ENCODE measurements around the gene HELLS.
"Not testable (repeated sequence)": the region's sequence is repeated elsewhere in the genome, so short reads cannot be mapped to it uniquely, and the experiment has no call there.

Gene HELLS

GRCh38 chr10:94614558-94614957 is 69.0 kb downstream of the HELLS start:
- no peak for DNase-seq

GRCh38 chr10:94617389-94617944 is 71.9 kb downstream of the HELLS start:
- DNase-seq = no peak

GRCh38 chr10:94622666-94623205 is 77.1 kb downstream of the HELLS start:
- no peak for DNase-seq

DNA sequence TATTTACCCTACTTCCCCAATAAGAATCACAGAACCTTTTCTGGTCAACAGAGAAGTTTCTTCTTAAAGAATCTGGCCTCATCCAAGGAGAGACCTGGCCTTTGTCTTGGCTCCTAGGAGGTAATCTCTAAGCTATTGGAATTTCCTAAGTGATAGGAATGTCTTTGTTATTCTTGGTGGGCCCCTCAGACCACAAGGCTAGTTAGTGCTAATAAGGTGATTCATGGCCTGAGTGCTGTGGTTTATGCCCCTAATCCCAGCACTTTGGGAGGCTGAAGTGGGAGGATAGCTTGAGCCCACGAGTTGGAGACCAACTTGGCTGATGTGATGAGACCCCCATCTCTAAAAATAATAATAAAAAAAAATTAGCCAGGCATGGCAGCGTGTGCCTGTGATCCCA is 78.0 kb downstream of the HELLS start:
- no peak for DNase-seq

DNA sequence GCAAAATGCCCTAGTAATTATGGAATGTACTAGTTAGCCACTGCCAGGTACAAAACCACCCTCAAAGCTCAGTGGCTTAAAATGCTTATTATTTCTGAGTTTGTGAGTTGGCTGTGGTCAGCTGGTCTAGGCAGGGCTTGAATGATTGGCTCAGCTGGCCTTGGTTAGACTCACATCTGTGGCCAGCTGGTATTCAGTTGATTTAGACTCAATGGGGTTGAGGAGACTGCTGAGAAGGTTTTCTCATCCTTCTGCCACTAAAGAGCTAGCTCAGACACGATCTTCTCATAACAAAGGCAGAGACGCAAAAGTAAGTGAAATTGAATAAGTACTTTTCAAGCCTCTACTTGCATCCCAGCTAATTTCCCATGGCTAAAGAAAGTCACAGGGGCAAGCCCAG is 80.9 kb downstream of the HELLS start:
- no peak for DNase-seq

DNA sequence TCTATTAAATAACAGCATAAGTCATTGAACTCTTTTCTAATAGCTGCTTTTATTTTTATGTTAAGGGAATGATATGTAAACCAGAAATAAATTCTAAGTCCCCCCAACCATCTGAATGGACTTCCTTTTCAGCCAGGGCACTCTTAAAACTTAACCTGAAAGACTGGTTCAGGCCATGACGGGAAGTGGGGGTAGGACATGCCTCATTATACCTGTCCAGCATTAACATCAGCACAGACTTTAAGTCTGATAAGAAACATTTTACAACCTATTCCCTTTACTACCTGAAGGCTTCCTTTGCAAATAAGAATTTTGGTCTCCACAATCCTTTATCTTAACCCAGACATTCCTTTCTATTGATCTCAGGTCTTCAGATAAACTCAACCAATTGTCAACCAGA is 81.9 kb downstream of the HELLS start:
- no peak for DNase-seq

- DNase-seq = no peak
These were observed 84.6 kb downstream of the HELLS start for GRCh38 chr10:94630017-94630688.

- DNase-seq = no peak
These were observed 85.7 kb downstream of the HELLS start for GRCh38 chr10:94631077-94631875.

- DNase-seq = no peak
These were observed 87.4 kb downstream of the HELLS start for GRCh38 chr10:94632954-94633353.

DNA sequence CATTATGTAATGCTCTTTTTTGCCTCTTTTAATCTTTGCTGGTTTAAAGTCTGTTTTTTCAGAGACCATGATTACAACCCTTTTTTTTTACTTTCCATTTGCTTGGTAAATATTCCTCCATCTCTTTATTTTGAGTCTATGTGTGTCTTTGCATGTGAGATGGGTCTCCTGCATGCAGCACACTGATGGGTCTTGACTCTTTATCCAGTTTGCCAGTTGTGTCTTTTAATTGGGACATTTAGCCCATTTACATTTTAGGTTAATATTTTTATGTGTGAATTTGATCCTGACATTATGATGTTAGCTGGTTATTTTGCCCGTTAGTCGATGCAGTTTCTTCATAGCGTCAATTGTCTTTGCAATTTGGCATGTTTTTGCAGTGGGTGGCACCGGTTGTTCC is 92.5 kb downstream of the HELLS start:
- DNase-seq = not testable (repeated sequence)

- no peak for DNase-seq
These were observed 94.3 kb downstream of the HELLS start for GRCh38 chr10:94639902-94640301.

- DNase-seq = no peak
These were observed 95.0 kb downstream of the HELLS start for GRCh38 chr10:94640562-94640961.

- no peak for DNase-seq
These were observed 95.9 kb downstream of the HELLS start for GRCh38 chr10:94641480-94641879.

DNA sequence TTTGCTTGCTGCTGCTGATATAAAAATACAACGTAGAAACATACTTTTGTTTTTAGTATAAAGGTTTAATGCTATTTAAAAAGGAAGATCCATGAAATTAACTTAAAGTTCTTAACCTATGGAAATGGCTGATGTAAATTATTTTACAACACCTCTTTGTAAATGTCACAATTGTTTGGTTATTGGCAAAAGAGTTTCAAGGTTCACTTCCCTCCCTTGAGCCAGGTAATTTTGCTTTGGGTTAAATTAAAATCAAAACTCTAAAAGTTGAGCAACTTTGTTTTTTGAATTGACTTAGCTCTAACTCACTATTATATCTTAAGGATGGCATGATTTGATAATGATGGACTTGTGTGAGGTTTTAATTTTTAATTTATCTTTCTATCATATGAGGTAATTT is 98.8 kb downstream of the HELLS start:
- no peak for DNase-seq

DNA sequence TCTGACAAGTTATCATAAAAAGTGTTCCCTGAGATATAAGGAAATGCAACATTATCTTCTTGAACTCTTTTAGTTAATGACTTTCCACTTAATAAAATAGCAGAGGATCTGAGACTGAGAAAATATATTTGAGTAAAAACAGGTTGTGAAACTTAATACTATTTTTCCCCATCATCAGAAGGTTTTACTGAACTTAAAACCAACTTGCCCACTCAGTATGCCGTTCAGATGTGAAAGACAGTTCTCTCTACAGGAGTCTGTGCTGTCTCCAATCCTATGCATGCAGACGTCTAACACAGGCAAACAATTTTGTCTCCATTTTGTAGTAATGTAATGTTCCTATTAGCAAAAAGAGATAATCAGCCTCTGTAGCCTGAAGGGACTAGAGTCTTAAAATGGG is 99.7 kb downstream of the HELLS start:
- no peak for DNase-seq

Data from NCI-H2029 treated with DMSO at 0.1 percent for 48 hours (cell line).